GM12874 (cell line): ENCODE data around the gene TNIP2.

Experiments used
- TF ChIP-seq, protein P1 (sequence below): IDR thresholded peaks from 2 replicates; pipeline ENCODE4 v1.5.1; 2011; ENCODE audit warnings: low read depth, mild to moderate bottlenecking, control low read depth, low read length, moderate library complexity; ENCODE audit not compliant: insufficient read depth

The TNIP2 gene

DNA sequence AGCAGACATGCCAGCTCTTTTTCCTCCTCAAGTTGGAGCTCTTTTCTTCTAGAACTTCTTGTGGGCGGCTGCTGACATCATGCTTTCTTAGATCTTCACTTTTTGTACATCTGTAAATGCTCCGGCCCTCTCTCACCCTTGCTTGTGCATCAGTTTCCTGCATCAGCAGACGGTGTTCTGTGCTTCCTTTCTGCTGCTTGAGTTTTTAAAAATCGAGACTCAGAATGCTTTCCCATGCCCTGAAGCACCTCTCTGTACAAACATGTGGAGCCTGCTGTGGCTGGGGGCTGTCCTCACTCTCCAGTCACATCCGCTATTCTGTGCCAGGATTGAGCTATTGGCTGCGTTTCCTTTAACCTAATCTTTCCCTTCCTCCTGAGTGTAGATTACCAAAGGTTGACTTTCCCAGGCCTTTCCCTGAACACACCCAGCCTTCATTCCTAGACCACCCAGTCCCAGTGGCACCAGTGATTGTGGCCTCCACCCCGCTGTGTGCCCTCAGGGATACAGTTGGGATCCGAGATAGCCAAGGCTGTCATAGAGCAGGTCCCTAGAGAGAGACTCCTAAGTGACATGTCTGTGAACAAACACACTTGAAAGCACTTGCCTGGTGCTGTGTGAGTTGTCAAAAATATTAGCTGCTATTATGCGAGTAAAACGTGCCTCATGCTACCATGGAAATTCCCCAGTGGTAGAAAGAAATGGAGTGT is 41.9 kb downstream of the TNIP2 start:
- TF ChIP-seq, protein P1, sequence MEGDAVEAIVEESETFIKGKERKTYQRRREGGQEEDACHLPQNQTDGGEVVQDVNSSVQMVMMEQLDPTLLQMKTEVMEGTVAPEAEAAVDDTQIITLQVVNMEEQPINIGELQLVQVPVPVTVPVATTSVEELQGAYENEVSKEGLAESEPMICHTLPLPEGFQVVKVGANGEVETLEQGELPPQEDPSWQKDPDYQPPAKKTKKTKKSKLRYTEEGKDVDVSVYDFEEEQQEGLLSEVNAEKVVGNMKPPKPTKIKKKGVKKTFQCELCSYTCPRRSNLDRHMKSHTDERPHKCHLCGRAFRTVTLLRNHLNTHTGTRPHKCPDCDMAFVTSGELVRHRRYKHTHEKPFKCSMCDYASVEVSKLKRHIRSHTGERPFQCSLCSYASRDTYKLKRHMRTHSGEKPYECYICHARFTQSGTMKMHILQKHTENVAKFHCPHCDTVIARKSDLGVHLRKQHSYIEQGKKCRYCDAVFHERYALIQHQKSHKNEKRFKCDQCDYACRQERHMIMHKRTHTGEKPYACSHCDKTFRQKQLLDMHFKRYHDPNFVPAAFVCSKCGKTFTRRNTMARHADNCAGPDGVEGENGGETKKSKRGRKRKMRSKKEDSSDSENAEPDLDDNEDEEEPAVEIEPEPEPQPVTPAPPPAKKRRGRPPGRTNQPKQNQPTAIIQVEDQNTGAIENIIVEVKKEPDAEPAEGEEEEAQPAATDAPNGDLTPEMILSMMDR = no peak

GRCh38 chr4:2713337-2713736 is 42.8 kb downstream of the TNIP2 start:
- TF ChIP-seq, protein P1 = no peak

- TF ChIP-seq, protein P1 = peak; percentile 55
These were observed 43.8 kb downstream of the TNIP2 start for GRCh38 chr4:2712261-2712842.

GRCh38 chr4:2702770-2703169 is 53.4 kb downstream of the TNIP2 start:
- TF ChIP-seq, protein P1 = no peak

DNA sequence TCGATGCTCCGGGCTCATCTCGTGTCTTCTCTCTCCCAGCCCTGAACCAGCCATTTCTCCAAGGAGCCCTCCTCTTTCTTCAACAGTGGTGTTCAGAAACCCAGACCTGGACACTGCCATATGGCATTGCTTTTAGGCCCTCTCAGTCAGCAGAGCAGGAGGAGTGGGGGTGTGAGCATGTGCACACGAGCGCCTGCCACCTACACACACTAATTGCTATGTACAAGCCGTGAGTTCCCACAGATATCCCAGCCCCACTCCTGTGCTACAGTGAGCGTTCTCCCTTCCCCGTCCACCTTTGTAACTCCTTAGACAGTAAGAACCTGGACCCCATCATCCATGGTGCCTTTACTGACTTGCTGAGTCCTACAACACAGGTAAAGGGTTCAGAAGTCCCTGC is 53.8 kb downstream of the TNIP2 start:
- TF ChIP-seq, protein P1 = no peak

- TF ChIP-seq, protein P1 = no peak
These were observed 56.1 kb downstream of the TNIP2 start for GRCh38 chr4:2700031-2700430.

GRCh38 chr4:2699534-2699933 is 56.6 kb downstream of the TNIP2 start:
- TF ChIP-seq, protein P1 = no peak
